ENCODE results near the gene ANP32A.

DNA sequence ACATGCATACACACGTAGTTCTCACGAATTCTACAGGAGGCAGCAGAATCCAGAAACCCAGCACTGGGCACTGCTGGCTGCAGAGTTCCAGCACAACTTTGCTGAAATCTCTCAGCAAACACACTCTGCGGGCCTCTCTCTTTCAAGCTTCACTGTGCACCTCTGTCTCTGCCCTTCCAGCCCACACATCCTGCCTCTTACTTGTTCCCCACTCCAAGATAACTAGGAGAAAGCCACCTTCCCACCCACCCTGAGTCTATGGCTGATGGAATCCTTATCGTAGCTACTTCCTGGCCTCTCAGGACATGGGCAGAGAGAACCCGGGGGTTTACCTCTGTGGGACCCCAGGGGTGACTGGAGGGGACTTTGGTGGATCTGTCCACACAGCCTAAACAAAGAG is 11.9 kb downstream of the ANP32A start:
- TF ChIP-seq CTCF (conservative IDR thresholded peaks at IDR 0.05 in 1 of 2, IDR thresholded peaks at IDR 0.05 in 1 of 2; ENCODE audit: extremely low read depth in 1 of 2, insufficient read depth in 1 of 2, low read depth in 1 of 2, low read length in 2 of 2) (no peak), EZH2 (IDR thresholded peaks at IDR 0.05; ENCODE audit: borderline replicate concordance, low read length) (no peak)

Data from mammary epithelial cell (primary cell).